Measurements from ENCODE around the gene RANGRF. TPM values are rescaled to one million over a fixed set of nuclear protein-coding genes. Genes with fewer than 3 reads are reported as not detected.
A peak's percentile ranks its signal among the peaks of the same experiment; 100 is the strongest.

RANGRF gene
- total RNA-seq, 1 donor from 2014 or later = 31.0 TPM

DNA sequence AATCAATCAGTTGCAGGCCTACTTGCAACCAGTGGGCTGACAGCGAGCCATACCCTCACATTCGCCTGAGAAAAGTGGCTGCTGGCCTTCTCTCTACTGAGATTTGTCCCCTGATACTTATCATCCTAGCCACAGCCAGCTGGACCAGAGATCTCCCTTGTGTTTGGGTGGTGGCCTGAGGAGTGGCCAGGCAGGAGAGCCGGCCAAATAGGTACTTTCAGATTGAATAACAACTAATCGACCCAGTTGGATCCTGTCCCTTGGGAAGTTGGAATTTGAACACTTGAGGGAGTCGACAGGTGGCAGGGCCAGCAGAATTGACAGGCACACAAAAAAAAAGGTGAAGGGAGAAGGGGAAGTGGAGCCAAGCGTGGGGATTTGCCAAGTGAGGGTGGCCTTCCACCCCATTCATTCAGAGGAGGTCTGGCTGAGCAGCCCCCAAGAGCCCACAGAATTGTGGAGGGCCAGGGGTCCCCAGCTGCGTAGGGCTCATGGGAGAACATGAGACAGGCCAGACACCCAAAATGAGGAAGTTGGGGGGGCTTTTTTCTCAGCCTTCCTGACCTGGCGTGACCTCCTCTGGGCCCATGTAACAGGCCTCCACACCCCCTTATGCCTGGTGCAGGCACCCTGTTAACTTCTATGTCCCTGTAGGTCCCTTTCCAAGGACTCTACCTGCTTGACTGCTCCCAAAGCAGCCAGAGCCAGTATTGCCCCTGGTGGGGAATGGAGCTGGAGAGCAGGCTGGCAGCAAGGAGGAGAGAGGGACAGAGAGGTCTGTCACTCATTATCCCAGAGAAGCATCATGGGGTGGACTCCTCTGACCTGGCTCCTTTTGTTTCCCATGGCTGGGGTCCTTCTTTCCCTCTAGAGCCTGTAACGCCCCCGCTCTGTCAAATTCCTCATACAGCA, 2.9 kb upstream of the RANGRF start:
- ATAC-seq (peak; percentile 32), DNase-seq (no peak)
- no peaks in the 10 kb centered on the region for H3K27me3 ChIP-seq
- H3K9me3 ChIP-seq = no peaks in the 10 kb centered on the region
- no peak overlapping the region for H3K27ac ChIP-seq
- intact Hi-C loops (cut with DNase I) = no loop called here
- TF ChIP-seq, protein P1, sequence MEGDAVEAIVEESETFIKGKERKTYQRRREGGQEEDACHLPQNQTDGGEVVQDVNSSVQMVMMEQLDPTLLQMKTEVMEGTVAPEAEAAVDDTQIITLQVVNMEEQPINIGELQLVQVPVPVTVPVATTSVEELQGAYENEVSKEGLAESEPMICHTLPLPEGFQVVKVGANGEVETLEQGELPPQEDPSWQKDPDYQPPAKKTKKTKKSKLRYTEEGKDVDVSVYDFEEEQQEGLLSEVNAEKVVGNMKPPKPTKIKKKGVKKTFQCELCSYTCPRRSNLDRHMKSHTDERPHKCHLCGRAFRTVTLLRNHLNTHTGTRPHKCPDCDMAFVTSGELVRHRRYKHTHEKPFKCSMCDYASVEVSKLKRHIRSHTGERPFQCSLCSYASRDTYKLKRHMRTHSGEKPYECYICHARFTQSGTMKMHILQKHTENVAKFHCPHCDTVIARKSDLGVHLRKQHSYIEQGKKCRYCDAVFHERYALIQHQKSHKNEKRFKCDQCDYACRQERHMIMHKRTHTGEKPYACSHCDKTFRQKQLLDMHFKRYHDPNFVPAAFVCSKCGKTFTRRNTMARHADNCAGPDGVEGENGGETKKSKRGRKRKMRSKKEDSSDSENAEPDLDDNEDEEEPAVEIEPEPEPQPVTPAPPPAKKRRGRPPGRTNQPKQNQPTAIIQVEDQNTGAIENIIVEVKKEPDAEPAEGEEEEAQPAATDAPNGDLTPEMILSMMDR (IDR thresholded peaks at IDR 0.05) = no peak
- peaks cover 24% of the 10 kb centered on the region for H3K4me1 ChIP-seq
- no peaks in the 10 kb centered on the region for H3K36me3 ChIP-seq
- no peak overlapping the region for H3K4me3 ChIP-seq

DNA sequence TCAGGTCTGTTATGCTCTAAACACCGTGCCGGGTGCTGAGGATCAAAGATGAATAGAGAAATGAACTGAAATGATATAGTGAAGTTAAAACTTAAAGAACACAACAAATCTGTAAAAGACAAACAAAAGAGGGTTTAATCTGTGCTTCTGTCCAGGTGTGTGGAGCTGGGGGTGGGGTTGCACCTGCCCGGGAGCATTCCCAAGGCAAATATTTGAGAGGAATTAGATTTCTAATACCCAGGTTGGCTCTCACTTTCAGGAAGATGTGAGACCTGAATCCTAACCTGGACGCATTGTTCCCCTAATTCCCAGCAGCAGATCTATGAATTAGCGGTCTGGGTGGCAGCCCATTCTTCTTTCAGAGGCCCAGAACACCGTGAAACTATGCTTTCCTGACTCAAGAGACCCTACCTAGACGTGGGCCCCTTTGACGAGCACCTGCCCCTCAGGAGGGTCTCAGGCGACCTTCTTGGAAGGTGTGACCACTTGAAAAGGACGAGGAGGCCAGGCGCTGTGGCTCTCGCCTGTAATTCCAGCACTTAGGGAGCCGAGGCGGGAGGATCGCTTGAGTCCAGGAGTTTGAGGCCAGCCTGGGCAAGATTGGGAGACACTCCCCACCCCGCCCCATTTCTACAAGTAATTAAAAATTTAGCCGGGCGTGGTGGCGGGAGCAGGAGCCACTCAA, 677 bp upstream of the RANGRF start:
- intact Hi-C loops (cut with DNase I) = no loop called here
- ATAC-seq (no peak), DNase-seq (no peak)
- no peaks in the 10 kb centered on the region for H3K27me3 ChIP-seq
- peak overlapping the region; percentile 79 for H3K4me3 ChIP-seq
- TF ChIP-seq, protein P1 (IDR thresholded peaks at IDR 0.05) = no peak
- H3K9me3 ChIP-seq = no peaks in the 10 kb centered on the region
- no peaks in the 10 kb centered on the region for H3K36me3 ChIP-seq
- peaks cover 24% of the 10 kb centered on the region for H3K4me1 ChIP-seq
- peak overlapping the region; percentile 95 for H3K27ac ChIP-seq

DNA sequence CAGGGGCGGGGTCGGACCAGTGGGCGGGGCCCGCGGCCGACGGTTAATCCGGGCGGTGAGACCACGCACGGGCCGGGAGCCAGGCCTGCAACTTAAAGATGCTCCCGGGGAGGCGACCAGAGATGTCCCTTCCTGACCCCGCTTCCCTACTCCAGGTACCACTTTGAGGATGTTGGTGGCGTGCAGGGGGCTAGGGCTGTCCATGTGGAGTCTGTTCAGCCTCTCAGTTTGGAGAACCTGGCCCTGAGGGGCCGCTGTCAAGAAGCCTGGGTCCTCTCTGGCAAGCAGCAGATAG, 580 bp downstream of the RANGRF start:
- no peaks in the 10 kb centered on the region for H3K9me3 ChIP-seq
- intact Hi-C loops (cut with DNase I) = no loop called here
- no peaks in the 10 kb centered on the region for H3K36me3 ChIP-seq
- no peak for DNase-seq
- H3K27ac ChIP-seq = peak overlapping the region; percentile 95
- peaks cover 24% of the 10 kb centered on the region for H3K4me1 ChIP-seq
- H3K27me3 ChIP-seq = no peaks in the 10 kb centered on the region
- peak overlapping the region; percentile 79 for H3K4me3 ChIP-seq
- ATAC-seq = no peak
- TF ChIP-seq, protein P1 (IDR thresholded peaks at IDR 0.05) = no peak

DNA sequence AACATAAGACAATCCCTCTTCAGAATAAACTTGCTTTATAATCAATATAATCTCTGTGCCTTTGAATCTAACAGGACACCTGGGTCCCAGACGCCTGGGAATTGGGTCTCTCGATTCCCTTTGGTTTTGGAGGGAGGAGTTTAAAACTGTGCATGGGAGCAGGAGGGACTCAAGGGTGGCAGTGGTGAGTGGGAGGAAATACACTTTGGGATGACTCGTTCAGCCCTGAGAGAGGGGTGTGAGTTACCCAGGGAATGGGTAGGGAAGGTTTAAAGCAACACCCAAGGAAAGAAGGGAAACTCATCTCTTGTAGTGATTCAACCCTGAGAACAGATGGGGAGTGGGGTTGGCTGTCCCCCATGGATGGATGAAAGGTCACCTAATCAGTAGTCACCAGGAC, 1.6 kb downstream of the RANGRF start:
- Histone ChIP-seq H3K4me3 (no peak overlapping the region), H3K9me3 (no peaks in the 10 kb centered on the region), H3K4me1 (peaks cover 32% of the 10 kb centered on the region), H3K27ac (no peak overlapping the region), H3K27me3 (no peaks in the 10 kb centered on the region), H3K36me3 (no peaks in the 10 kb centered on the region)
- ATAC-seq = no peak
- TF ChIP-seq, protein P1 (IDR thresholded peaks at IDR 0.05) = no peak
- intact Hi-C loops (cut with DNase I) = no loop called here
- no peak for DNase-seq

DNA sequence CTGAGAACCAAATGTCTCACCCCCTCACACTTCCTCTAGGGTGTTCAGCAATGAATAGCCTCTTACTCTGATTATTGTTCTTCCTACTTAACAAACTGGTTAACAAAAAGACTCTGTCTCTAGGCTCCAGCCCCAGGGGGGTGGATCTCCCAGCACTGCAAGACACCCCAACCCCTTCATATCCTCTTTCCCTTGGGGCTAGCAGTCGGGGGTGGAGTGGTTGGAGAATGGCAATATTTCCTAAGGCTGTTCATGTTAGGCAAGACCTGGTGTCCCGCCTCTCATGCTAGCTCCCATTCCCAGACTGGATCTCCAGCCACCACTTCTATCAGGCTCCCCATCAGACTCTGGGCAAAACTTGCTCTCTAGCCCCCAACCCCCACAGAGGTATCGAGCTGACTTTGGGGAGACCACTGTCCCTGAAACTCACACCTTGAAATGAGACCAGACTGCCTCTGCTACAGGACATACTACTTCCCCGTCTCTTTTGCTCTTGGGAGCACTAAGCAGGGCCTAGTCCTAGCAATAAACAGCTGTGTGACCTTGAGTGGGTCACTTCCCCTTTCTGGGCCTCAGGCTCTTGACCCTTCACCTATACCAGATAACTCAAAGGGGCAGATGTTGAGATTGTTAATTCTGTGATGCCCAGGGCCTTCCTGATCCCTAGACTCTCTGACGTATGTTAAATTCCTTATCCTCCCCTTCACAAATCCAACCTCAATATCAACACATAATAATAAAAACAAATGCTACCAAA, 4.3 kb downstream of the RANGRF start:
- Histone ChIP-seq H3K27ac (no peak overlapping the region), H3K27me3 (no peaks in the 10 kb centered on the region), H3K9me3 (no peaks in the 10 kb centered on the region), H3K4me3 (no peak overlapping the region), H3K4me1 (peaks cover 20% of the 10 kb centered on the region), H3K36me3 (no peaks in the 10 kb centered on the region)
- no peak for DNase-seq
- intact Hi-C loops (cut with DNase I) = no loop called here
- TF ChIP-seq, protein P1 (IDR thresholded peaks at IDR 0.05) = no peak
- ATAC-seq = no peak
